Heart right ventricle (tissue), 16 donors: ENCODE results near the gene CPOX. TPM values are rescaled to one million over a fixed set of nuclear protein-coding genes. Genes with fewer than 3 reads are reported as not detected.

Experiments used
- ATAC-seq, 8 donors: fragments of 200-7000 bp; cut with Tn5 transposase; one replicate each; pipeline ENCODE4 v1.9.1; 2020; ENCODE audit warnings: mild to moderate bottlenecking in 8 of 8, moderate library complexity in 8 of 8, moderate number of reproducible peaks in 1 of 8
- DNase-seq, 2 donors: peaks; one replicate each; pipeline ENCODE4 v3.0.0-alpha.2; 2020
- H3K27ac ChIP-seq, 10 donors: fragments of 200-600 bp; sonication (generic) in 2 of 10; one replicate each; pipeline versions ENCODE4 v1.5.0 to v1.8.0; 2020 to 2022; ENCODE audit warnings: mild to moderate bottlenecking in 3 of 10
- H3K27me3 ChIP-seq, 7 donors: fragments of 200-600 bp; one replicate each; pipeline ENCODE4 v1.8.0; 2021 to 2022; ENCODE audit warnings: mild to moderate bottlenecking in 2 of 7
- H3K36me3 ChIP-seq, 9 donors: fragments of 200-600 bp; sonication (generic) in 1 of 9; one replicate each; pipeline versions ENCODE4 v1.5.0 to v1.8.0; 2020 to 2022; ENCODE audit warnings: mild to moderate bottlenecking in 2 of 9
- H3K4me1 ChIP-seq, 9 donors: fragments of 200-600 bp; sonication (generic) in 1 of 9; one replicate each; pipeline versions ENCODE4 v1.5.0 to v1.8.0; 2020 to 2022; ENCODE audit warnings: mild to moderate bottlenecking in 4 of 9
- H3K4me3 ChIP-seq, 10 donors: fragments of 200-600 bp; sonication (generic) in 2 of 10; one replicate each; pipeline versions ENCODE4 v1.5.0 to v1.8.0; 2020 to 2022; ENCODE audit warnings: mild to moderate bottlenecking in 7 of 10, moderate library complexity in 2 of 10
- H3K9me3 ChIP-seq, 11 donors: fragments of 200-600 bp in 10 of 11; sonication (generic) in 2 of 11; one replicate each; pipeline versions ENCODE4 v1.5.0 to v1.8.0; 2013 to 2022; ENCODE audit warnings: mild to moderate bottlenecking in 2 of 11, control low read depth in 1 of 11, moderate library complexity in 1 of 11
- WGBS, 2 donors: extraction: QIAGEN DNeasy Blood & Tissue Kit; methylation state at CpG; one replicate each; pipeline ENCODE4 v1.1.7; 2013; ENCODE audit warnings: inconsistent platforms in 1 of 2; 5-methylcytosine and 5-hydroxymethylcytosine counted together
- intact Hi-C, 10 donors: fragments of 100-400 bp; cut with DNase I; formaldehyde crosslinking; loops; one replicate each; pipeline versions ENCODE4 v1.11.1 to v1.14.2; 2022
- polyA plus RNA-seq, 2 donors: library from polyadenylated mRNA; stranded (reverse); fragments of 200-250 nt; gene quantifications; one replicate each; pipeline ENCODE4 v1.2.3, GENCODE V29; 2013
- total RNA-seq, 10 donors: library from RNA; stranded (reverse); fragmentation: NEBNext Ultra II Directional in 3 of 10; extraction: Animal tissue kit (Norgen Biotek cat#: 25700) in 3 of 10; gene quantifications; one replicate each; pipeline versions ENCODE4 v1.2.1 to v1.2.4, GENCODE V29; 2021 to 2023
- TF ChIP-seq, protein P1 (sequence below), 9 donors: fragments of 200-600 bp; sonication (generic) in 2 of 9; IDR thresholded peaks; one replicate each; pipeline versions ENCODE4 v1.5.0 to v1.8.0; 2021 to 2022; ENCODE audit warnings: antibody characterized with exemption in 9 of 9, mild to moderate bottlenecking in 5 of 9, moderate library complexity in 1 of 9
- donor health status: Arrhythmogenic right ventricular cardiomyopathy.
- donor health status: ischemic (EF 13 %, LVEDD 7.1; RV severe dilation, severe dysfunction).
- donor health status: healthy with polysubstance abuse.
- donor health status: DM: no; HTN: yes; CAD: no.
- donor health status: DM: no; HTN: no; CAD: no.
- donor health status: ischemic (EF 25% LVEDD 6.9; RV normal size, moderate dysfunction).
- donor health status: ischemic (EF 25% LVEDD 5.7; RV mildly dilated, moderate dysfunction).
- donor health status: healthy.
- donor health status: DM: yes; HTN: yes; CAD: no.
- donor health status: Ischemic cardiomyopathy.
- donor health status: ischemic (EF 35%, LVEDD 5.7; RV mildly dilated, moderate dysfunction).
- donor health status: nonischemic (EF 11% LVEDD 7.7; RV severe dilation, severe dysfunction).
- donor health status: DM: yes; HTN: yes; CAD: no.
- donor health status: PGD.
- donor health status: ischemic (EF 29% LVEDD 5.4; RV normal size, mild dysfunction).
- donor health status: nonischemic (EF 23%, LVEDD 6.1; RV moderate dilation, normal function).

The CPOX gene
- total and polyA plus RNA-seq, 12 donors = 7.7 to 12.5 (median 11.0) TPM

DNA sequence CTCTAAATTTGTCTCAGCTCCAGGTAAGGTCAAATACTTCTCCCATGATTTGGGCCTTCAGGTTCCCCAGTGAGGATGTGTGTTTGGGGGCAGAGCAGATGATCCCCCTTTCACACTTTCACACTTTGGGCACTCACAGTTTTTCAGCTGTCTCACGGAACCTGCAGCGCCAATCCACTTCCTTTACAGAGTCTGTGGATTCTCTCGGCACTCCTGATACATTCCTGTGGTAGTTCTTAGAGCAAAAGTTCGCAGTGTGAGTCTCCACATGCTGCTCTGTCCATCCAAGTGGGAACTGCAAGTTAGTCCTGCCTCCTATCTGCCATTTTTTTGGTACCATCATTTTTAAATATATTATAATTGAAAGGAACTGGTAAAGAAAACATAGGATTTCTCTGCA lies 20.2 kb upstream of the CPOX start:
- Histone ChIP-seq H3K4me3 (no peak overlapping the region), H3K4me1 (no peaks in the 10 kb centered on the region), H3K27ac (peak overlapping the region in 1 of 10 donors; percentile 69), H3K9me3 (peaks cover 0 to 15% (median 0%) of the 10 kb centered on the region in 11 donors), H3K27me3 (no peaks in the 10 kb centered on the region), H3K36me3 (no peaks in the 10 kb centered on the region)
- WGBS, 2 donors = 84 to 90% methylated on average over 4 of the region's 4 CpGs
- DNase-seq = no peak
- intact Hi-C loops = no loop called here
- ATAC-seq = no peak
- TF ChIP-seq, protein P1, sequence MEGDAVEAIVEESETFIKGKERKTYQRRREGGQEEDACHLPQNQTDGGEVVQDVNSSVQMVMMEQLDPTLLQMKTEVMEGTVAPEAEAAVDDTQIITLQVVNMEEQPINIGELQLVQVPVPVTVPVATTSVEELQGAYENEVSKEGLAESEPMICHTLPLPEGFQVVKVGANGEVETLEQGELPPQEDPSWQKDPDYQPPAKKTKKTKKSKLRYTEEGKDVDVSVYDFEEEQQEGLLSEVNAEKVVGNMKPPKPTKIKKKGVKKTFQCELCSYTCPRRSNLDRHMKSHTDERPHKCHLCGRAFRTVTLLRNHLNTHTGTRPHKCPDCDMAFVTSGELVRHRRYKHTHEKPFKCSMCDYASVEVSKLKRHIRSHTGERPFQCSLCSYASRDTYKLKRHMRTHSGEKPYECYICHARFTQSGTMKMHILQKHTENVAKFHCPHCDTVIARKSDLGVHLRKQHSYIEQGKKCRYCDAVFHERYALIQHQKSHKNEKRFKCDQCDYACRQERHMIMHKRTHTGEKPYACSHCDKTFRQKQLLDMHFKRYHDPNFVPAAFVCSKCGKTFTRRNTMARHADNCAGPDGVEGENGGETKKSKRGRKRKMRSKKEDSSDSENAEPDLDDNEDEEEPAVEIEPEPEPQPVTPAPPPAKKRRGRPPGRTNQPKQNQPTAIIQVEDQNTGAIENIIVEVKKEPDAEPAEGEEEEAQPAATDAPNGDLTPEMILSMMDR (IDR thresholded peaks at IDR 0.05) = no peak

DNA sequence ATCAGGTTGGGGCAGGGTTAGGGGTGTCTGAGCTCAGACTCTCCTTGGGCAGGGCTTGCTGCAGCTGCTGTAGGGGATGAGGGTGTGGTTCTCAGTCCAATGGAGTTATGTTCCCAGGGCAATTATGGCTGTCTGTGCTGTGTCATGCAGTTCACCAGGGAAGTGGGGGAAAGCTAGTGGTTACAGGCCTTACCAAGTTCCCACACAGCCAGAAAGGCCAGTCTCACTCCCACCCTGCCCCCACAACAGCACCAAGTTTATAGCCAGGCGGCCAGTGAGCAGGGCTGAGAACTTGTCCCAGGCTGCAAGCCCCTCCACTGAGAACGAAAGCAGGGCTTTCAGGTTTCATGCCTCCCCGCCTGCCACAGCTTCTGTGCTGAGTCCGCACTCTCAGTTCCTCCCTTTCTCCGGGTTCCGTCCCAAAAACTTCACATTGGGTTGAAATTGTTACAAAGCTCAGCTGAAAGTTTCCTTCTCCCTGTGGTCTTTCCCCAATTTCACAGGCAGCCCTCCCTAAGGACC lies 19.6 kb upstream of the CPOX start:
- H3K4me3 ChIP-seq = no peak overlapping the region
- H3K27me3 ChIP-seq = no peaks in the 10 kb centered on the region
- DNase-seq (peak; percentile 11 to 13), ATAC-seq (peak in 6 of 8 donors; percentile 33 to 72 (median 59))
- no peaks in the 10 kb centered on the region for H3K4me1 ChIP-seq
- TF ChIP-seq, protein P1 (IDR thresholded peaks at IDR 0.05) = no peak
- H3K36me3 ChIP-seq = no peaks in the 10 kb centered on the region
- intact Hi-C loops = no loop called here
- peaks cover 0 to 15% (median 0%) of the 10 kb centered on the region in 11 donors for H3K9me3 ChIP-seq
- 94% methylated on average over 6 of the region's 6 CpGs for WGBS, 2 donors
- H3K27ac ChIP-seq = peak overlapping the region in 1 of 10 donors; percentile 69

DNA sequence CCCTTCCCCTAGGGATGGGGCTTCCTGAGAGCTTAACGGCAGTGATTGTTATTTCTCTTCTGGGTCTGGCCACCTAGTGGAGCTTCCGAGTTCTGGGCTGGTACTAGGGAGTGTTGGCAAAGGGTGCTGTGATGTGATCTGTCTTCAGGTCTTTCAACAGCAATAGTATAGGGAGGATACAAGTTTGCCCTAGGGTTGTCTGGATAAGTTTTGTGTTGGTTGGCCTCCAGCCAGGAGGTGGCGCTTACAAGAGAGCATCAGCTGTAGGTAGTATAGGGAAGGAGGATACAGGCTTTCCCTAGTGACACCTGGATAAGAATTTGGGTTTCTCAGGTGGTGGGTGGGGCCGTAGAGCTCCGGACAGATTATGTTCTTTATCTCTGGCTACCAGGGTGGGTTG lies 19.2 kb upstream of the CPOX start:
- ATAC-seq = peak in 1 of 8 donors; percentile 20

DNA sequence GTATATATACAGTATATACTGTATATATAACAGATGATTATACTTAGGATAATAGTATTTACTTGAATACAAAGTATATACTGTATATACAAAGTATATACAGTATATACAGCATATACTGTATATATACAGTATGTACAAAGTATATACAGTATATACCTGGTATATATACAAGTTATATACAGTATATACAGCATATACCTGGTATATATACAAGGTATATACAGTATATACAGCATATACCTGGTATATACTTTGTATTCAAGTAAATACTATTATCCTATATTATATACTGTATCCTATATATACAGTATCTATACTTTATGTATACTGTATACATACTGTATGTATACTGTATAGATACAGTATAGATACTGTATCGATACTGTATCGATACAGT lies 14.6 kb upstream of the CPOX start:
- ATAC-seq (no peak), DNase-seq (no peak)
- H3K27ac ChIP-seq = no peak overlapping the region
- H3K9me3 ChIP-seq = peaks cover 0 to 24% (median 0%) of the 10 kb centered on the region in 11 donors
- H3K4me1 ChIP-seq = no peaks in the 10 kb centered on the region
- H3K27me3 ChIP-seq = no peaks in the 10 kb centered on the region
- TF ChIP-seq, protein P1 (IDR thresholded peaks at IDR 0.05) = no peak
- WGBS, 2 donors = 63 to 97% methylated on average over 2 of the region's 2 CpGs
- no peaks in the 10 kb centered on the region for H3K36me3 ChIP-seq
- intact Hi-C loops = loop anchor here in 4 of 10 donors (10.0 kb wide), 4 partner anchors 97 to 387 kb away; no protein-coding TSS in a partner anchor
- no peak overlapping the region for H3K4me3 ChIP-seq

More for the DNA sequence above, 19.2 kb upstream of the CPOX start:
- no peaks in the 10 kb centered on the region for H3K36me3 ChIP-seq
- DNase-seq = peak in 1 of 2 donors; percentile 12
- H3K27ac ChIP-seq = peak overlapping the region in 1 of 10 donors; percentile 69
- TF ChIP-seq, protein P1 (IDR thresholded peaks at IDR 0.05) = peak in 1 of 9 donors; percentile 7
- no peaks in the 10 kb centered on the region for H3K27me3 ChIP-seq
- WGBS, 2 donors = 65 to 70% methylated on average over 5 of the region's 5 CpGs
- intact Hi-C loops = no loop called here
- peaks cover 0 to 16% (median 0%) of the 10 kb centered on the region in 11 donors for H3K9me3 ChIP-seq
- H3K4me1 ChIP-seq = no peaks in the 10 kb centered on the region
- H3K4me3 ChIP-seq = no peak overlapping the region
